Osteoblast (primary cell): ENCODE results near the gene FBRSL1. TPM values are rescaled to one million over a fixed set of nuclear protein-coding genes. Genes with fewer than 3 reads are reported as not detected.

Experiments used
- DNase-seq: peaks from one replicate; pipeline ENCODE4 v3.0.0; 2011; ENCODE audit warnings: low spot score, mixed read lengths; ENCODE audit not compliant: insufficient read length; ENCODE audit errors: missing footprints
- H2AFZ ChIP-seq: 2 replicates; pipeline ENCODE4 v1.6.0; 2011; ENCODE audit warnings: mild to moderate bottlenecking, low read length
- H3K27ac ChIP-seq: 2 replicates; pipeline ENCODE4 v1.5.1; 2011; ENCODE audit warnings: mild to moderate bottlenecking, low read depth, low read length, moderate library complexity
- H3K27me3 ChIP-seq: 2 replicates; pipeline ENCODE4 v1.6.0; 2012; ENCODE audit warnings: mild to moderate bottlenecking, control low read depth, inconsistent platforms, low read length, moderate library complexity; ENCODE audit not compliant: insufficient read depth
- H3K36me3 ChIP-seq: 2 replicates; pipeline ENCODE4 v1.5.1; 2011; ENCODE audit warnings: mild to moderate bottlenecking, low read length, control low read depth, moderate library complexity; ENCODE audit not compliant: insufficient read depth
- H3K4me1 ChIP-seq: 2 replicates; pipeline ENCODE4 v1.5.1; 2011; ENCODE audit warnings: mild to moderate bottlenecking, low read length, control low read depth, moderate library complexity; ENCODE audit not compliant: insufficient read depth
- H3K4me2 ChIP-seq: 2 replicates; pipeline ENCODE4 v1.6.0; 2011; ENCODE audit warnings: mild to moderate bottlenecking, low read length; ENCODE audit not compliant: insufficient read depth
- H3K4me3 ChIP-seq: fragments of 200-600 bp; sonication (generic); 3 replicates; pipeline ENCODE4 v1.5.1; 2012; ENCODE audit warnings: mild to moderate bottlenecking, low read length, inconsistent platforms; ENCODE audit not compliant: insufficient read depth
- H3K79me2 ChIP-seq: 2 replicates; pipeline ENCODE4 v1.6.0; 2012; ENCODE audit warnings: mild to moderate bottlenecking, low read length, control low read depth, inconsistent platforms; ENCODE audit not compliant: insufficient read depth
- H3K9me3 ChIP-seq: 2 replicates; pipeline ENCODE4 v1.5.1; 2011; ENCODE audit warnings: low read depth, low read length, control low read depth
- H4K20me1 ChIP-seq: 2 replicates; pipeline ENCODE4 v1.6.0; 2012; ENCODE audit warnings: mild to moderate bottlenecking, low read length, control low read depth; ENCODE audit not compliant: insufficient read depth
- total RNA-seq: library from RNA; depleted of rRNA; stranded (reverse); fragments of >200 nt; gene quantifications from 2 replicates; pipeline ENCODE4 v1.2.3, GENCODE V29; 2012
- TF ChIP-seq, protein P1 (sequence below): IDR thresholded peaks from 2 replicates; pipeline ENCODE4 v1.5.1; 2011; ENCODE audit warnings: mild to moderate bottlenecking, low read depth, low read length, moderate library complexity; ENCODE audit errors: extremely low read depth

FBRSL1 gene
- total RNA-seq, 1 donor: 12.3 TPM

DNA sequence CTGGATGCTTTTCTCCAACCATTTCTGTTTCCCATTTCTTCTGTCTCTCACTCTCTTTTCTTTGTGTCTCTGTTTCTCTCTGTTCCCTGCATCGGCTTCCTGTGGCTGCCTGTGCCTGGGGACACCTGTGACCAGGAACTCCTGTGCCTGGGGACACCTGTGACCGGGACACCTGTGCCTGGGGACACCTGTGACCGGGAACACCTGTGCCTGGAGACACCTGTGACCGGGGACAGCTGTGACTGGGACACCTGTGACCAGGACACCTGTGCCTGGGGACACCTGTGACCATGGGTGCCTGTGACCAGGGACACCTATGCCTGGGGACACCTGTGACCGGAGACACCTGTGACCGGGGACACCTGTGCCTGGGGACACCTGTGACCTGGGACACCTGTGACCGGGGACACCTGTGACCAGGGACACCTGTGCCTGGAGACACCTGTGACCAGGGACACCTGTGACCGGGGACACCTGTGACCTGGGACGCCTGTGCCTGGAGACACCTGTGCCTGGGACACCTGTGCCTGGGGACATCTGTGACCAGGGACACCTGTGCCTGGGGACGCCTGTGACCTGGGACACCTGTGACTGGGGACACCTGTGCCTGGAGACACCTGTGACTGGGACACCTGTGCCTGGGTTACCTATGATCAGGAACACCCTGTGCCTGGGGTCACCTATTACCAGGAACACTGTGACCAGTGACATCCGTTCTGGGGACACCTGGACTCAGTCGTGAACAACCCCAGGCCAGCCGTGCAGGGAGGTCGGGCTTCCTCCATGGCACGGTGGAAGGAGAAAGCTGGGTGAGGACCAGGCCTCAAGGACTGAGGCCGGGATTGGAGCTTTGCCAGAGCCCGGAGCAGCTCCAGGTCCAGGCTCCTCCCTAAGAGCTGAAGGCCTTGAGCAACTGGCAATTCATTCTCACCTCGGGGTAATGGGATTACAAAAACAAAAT lies 23.4 kb upstream of the FBRSL1 start:
- no peak overlapping the region for H3K4me3 ChIP-seq
- H3K27ac ChIP-seq: no peak overlapping the region
- no peaks in the 10 kb centered on the region for H3K27me3 ChIP-seq
- DNase-seq: no peak
- no peaks in the 10 kb centered on the region for H3K4me1 ChIP-seq
- TF ChIP-seq, protein P1, sequence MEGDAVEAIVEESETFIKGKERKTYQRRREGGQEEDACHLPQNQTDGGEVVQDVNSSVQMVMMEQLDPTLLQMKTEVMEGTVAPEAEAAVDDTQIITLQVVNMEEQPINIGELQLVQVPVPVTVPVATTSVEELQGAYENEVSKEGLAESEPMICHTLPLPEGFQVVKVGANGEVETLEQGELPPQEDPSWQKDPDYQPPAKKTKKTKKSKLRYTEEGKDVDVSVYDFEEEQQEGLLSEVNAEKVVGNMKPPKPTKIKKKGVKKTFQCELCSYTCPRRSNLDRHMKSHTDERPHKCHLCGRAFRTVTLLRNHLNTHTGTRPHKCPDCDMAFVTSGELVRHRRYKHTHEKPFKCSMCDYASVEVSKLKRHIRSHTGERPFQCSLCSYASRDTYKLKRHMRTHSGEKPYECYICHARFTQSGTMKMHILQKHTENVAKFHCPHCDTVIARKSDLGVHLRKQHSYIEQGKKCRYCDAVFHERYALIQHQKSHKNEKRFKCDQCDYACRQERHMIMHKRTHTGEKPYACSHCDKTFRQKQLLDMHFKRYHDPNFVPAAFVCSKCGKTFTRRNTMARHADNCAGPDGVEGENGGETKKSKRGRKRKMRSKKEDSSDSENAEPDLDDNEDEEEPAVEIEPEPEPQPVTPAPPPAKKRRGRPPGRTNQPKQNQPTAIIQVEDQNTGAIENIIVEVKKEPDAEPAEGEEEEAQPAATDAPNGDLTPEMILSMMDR: no peak
- H4K20me1 ChIP-seq: no peaks in the 10 kb centered on the region
- H3K79me2 ChIP-seq: no peaks in the 10 kb centered on the region
- H3K4me2 ChIP-seq: no peak overlapping the region
- no peak overlapping the region for H2AFZ ChIP-seq
- no peaks in the 10 kb centered on the region for H3K9me3 ChIP-seq
- H3K36me3 ChIP-seq: no peaks in the 10 kb centered on the region

DNA sequence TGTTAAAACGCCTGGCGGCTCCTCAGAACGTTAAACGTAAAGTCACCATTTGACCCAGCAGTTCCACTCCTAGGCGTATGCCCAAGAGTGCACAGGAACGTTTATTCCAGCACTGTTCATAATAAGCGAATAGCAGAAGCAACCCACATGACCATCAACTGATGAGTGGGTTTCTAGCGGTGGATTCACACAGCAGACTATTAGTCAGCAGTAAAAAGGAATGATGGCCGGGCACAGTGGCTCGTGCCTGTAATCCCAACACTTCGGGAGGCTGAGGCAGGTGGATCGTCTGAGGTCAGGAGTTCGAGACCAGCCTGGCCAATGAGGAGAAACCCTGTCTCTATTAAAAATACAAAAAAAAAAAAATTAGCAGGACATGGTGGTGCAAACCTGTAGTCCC lies 22.4 kb upstream of the FBRSL1 start:
- TF ChIP-seq, protein P1: no peak
- no peaks in the 10 kb centered on the region for H3K9me3 ChIP-seq
- no peaks in the 10 kb centered on the region for H4K20me1 ChIP-seq
- no peaks in the 10 kb centered on the region for H3K79me2 ChIP-seq
- H3K4me1 ChIP-seq: no peaks in the 10 kb centered on the region
- no peak overlapping the region for H3K27ac ChIP-seq
- H3K27me3 ChIP-seq: no peaks in the 10 kb centered on the region
- H3K4me2 ChIP-seq: no peak overlapping the region
- DNase-seq: no peak
- H3K36me3 ChIP-seq: no peaks in the 10 kb centered on the region
- no peak overlapping the region for H2AFZ ChIP-seq
- no peak overlapping the region for H3K4me3 ChIP-seq

DNA sequence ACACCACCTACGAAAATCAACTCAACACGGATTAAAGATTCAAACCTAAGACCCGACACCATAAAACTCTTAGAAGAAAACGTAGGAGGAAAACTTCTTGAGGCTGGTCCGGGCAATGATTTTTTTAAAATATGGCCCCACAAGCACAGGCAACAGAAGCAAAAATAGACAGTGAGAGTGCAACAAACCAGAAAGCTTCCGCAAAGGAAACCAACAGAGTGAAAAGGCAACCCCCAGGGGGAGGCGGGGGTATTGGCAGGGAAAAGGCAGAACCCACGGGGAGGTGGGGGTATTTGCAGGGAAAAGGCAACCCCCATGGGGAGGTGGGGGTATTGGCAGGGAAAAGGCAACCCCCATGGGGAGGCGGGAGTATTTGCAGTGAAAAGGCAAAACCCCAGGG lies 20.5 kb upstream of the FBRSL1 start:
- no peak overlapping the region for H3K4me3 ChIP-seq
- H2AFZ ChIP-seq: no peak overlapping the region
- no peak overlapping the region for H3K4me2 ChIP-seq
- H3K4me1 ChIP-seq: no peaks in the 10 kb centered on the region
- no peaks in the 10 kb centered on the region for H3K36me3 ChIP-seq
- TF ChIP-seq, protein P1: no peak
- H3K27me3 ChIP-seq: no peaks in the 10 kb centered on the region
- H4K20me1 ChIP-seq: no peaks in the 10 kb centered on the region
- no peaks in the 10 kb centered on the region for H3K79me2 ChIP-seq
- no peak for DNase-seq
- no peaks in the 10 kb centered on the region for H3K9me3 ChIP-seq
- no peak overlapping the region for H3K27ac ChIP-seq

DNA sequence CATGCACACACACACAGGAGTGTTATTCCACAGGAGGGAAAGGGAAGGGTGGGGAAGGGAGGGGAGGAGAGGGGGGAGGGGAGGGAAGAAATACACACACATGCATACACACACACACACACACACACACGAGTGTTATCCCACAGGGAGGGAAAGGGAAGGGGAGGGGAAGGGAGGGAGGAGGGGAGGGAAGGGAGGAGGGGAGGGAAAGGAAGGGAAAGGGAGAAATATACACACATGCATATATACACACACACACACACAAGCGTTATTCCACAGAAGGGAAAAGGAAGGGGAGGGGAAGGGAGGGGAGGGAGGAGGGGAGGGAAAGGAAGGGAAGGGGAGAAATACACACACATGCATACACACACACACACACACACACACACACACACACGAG lies 19.6 kb upstream of the FBRSL1 start:
- no peaks in the 10 kb centered on the region for H3K4me1 ChIP-seq
- no peak overlapping the region for H3K4me2 ChIP-seq
- no peaks in the 10 kb centered on the region for H4K20me1 ChIP-seq
- TF ChIP-seq, protein P1: no peak
- H3K4me3 ChIP-seq: no peak overlapping the region
- H3K79me2 ChIP-seq: no peaks in the 10 kb centered on the region
- H3K36me3 ChIP-seq: no peaks in the 10 kb centered on the region
- DNase-seq: no peak
- H3K27me3 ChIP-seq: no peaks in the 10 kb centered on the region
- no peak overlapping the region for H3K27ac ChIP-seq
- H3K9me3 ChIP-seq: no peaks in the 10 kb centered on the region
- H2AFZ ChIP-seq: no peak overlapping the region
